HCT116 (cell line): ENCODE data around the gene UQCRHL.

Source experiments
- ATF3 ChIP-seq: IDR thresholded peaks from 2 replicates; pipeline ENCODE4 v1.6.1; 2012
- EZH2phosphoT487 ChIP-seq: fragments of 200-600 bp; IDR thresholded peaks from 2 replicates; pipeline ENCODE4 v1.6.1; 2018; ENCODE audit warnings: antibody characterized with exemption, borderline replicate concordance
- POLR2A ChIP-seq: IDR thresholded peaks from 2 replicates; pipeline ENCODE4 v1.7.0; 2011; ENCODE audit warnings: borderline replicate concordance; ENCODE audit not compliant: insufficient read depth, insufficient read length; ENCODE audit errors: extremely low read depth
- POLR2AphosphoS5 ChIP-seq: IDR thresholded peaks from 2 replicates; pipeline ENCODE4 v1.6.1; 2011; ENCODE audit warnings: mild to moderate bottlenecking, low read depth, low read length, moderate library complexity

- TF ChIP-seq POLR2AphosphoS5 (no peak), EZH2phosphoT487 (no peak), ATF3 (no peak), POLR2A (no peak)
Measured at GRCh38 chr1:15835205-15835740, 27.8 kb upstream of the UQCRHL start.
